Retinal pigment epithelial cell (primary cell): ENCODE data around the gene ZNF175.

Source experiments
- DNase-seq: peaks from one replicate; pipeline ENCODE4 v3.0.0-alpha.2; 2010; ENCODE audit warnings: low read depth
- H3K4me3 ChIP-seq: 2 replicates; pipeline ENCODE4 v1.5.1; 2011; ENCODE audit warnings: mild to moderate bottlenecking, low read length, control low read depth, moderate library complexity
- CTCF ChIP-seq: conservative IDR thresholded peaks from 2 replicates; pipeline ENCODE4 v1.5.1; 2011; ENCODE audit warnings: low read depth, low read length, control low read depth, inconsistent platforms

The ZNF175 gene

GRCh38 chr19:51570962-51571575 lies at the start of gene ZNF175:
Gene ZNF175 (plus strand): TSS chr19:51571283. CDS start chr19:51573330, 2,047 bp downstream.
- DNase-seq: peak; percentile 86
- TF ChIP-seq CTCF: no peak
- H3K4me3 ChIP-seq: peak within 1 kb of the TSS; percentile 90

- no peak overlapping the region for H3K4me3 ChIP-seq
- TF ChIP-seq CTCF: no peak
- no peak for DNase-seq
Measured at GRCh38 chr19:51521357-51521756, 49.7 kb upstream of the ZNF175 start.

- TF ChIP-seq CTCF: no peak
- no peak for DNase-seq
- H3K4me3 ChIP-seq: no peak overlapping the region
Measured at GRCh38 chr19:51521781-51522180, 49.3 kb upstream of the ZNF175 start.

GRCh38 chr19:51524666-51525264 lies 46.3 kb upstream of the ZNF175 start:
- no peak overlapping the region for H3K4me3 ChIP-seq
- TF ChIP-seq CTCF: no peak
- DNase-seq: no peak

- H3K4me3 ChIP-seq: no peak overlapping the region
- no peak for DNase-seq
- TF ChIP-seq CTCF: no peak
Measured at GRCh38 chr19:51525651-51526050, 45.4 kb upstream of the ZNF175 start.

- H3K4me3 ChIP-seq: no peak overlapping the region
- no peak for TF ChIP-seq CTCF
- no peak for DNase-seq
Measured at GRCh38 chr19:51529301-51529700, 41.8 kb upstream of the ZNF175 start.

- H3K4me3 ChIP-seq: no peak overlapping the region
- no peak for TF ChIP-seq CTCF
Measured at GRCh38 chr19:51530616-51531015, 40.5 kb upstream of the ZNF175 start.

More at GRCh38 chr19:51530616-51531015, 40.5 kb upstream of the ZNF175 start:
- no peak for DNase-seq
